GM19452 (cell line): ENCODE results near the gene GALNTL6.
"Not testable (repeated sequence)": the region's sequence is repeated elsewhere in the genome, so short reads cannot be mapped to it uniquely, and the experiment has no call there.

Experiments used
- ATAC-seq: cut with Tn5 transposase; IDR thresholded peaks from one replicate; pipeline ENCODE4 v1.9.1; 2021; ENCODE audit not compliant: unreplicated experiment

The GALNTL6 gene

DNA sequence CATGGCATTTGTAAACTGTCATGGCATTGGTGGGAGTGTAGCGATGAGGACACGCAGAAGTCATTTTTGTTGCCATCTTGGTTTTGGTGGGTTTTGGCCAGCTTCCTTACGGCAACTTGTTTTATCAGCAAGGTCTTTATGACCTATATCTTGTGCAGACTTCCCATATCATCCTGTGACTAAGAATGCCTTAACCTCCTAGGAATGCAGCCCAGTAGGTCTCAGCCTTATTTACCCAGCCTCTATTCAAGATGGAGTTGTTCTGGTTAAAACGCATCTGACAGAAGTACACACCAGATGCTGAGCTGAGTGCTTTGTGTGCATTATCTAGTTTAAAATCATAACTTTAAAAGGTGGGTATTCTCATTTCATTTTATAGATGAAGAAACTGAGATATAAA is 1086.7 kb downstream of the GALNTL6 start:
- ATAC-seq = no peak

DNA sequence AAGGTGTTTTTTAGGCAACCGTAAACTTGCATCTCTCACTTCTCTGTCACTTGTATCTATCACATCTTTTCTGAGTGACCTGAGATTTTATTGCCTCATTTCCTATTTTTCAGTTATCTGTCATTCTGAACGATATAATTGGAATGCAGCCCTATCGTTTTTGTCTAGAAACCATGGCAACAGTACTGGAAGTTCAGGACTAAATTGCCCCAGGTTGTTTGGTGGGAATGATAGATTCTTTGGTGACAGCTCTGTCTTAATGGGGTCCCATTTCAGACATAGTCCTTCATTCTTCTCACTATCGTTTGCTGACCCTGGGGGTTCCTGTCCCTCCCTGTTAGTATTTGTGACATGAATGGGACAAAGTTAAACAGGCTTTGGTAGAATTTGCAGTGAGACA is 1087.7 kb downstream of the GALNTL6 start:
- ATAC-seq = no peak

DNA sequence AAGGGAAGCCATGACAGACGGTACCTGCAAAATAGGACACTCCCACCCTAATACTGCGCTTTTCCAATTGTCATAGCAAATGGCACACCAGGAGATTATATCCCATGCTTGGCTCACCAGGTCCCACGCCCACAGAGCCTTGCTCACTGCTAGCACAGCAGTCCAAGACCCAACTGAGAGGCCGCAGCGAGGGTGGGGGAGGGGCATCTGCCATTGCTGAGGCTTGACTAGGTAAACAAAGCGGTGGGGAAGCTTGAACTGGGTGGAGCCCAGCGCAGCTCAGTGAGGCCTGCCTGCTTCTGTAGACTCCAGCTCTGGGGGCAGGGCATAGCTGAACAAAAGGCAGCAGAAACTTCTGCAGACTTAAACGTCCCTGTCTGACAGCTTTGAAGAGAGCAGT is 1099.3 kb downstream of the GALNTL6 start:
- ATAC-seq = not testable (repeated sequence)

DNA sequence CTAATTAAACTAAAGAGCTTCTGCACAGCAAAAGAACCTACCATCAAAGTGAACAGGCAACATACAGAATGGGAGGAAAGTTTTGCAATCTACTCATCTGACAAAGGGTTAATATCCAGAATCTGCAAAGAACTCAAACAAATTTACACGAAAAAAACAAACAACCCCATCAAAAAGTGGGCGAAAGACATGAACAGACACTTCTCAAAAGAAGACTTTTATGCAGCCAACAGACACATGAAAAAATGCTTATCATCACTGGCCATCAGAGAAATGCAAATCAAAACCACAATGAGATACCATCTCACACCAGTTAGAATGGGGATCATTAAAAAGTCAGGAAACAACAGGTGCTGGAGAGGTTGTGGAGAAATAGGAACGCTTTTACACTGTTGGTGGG is 1104.2 kb downstream of the GALNTL6 start:
- ATAC-seq = not testable (repeated sequence)

DNA sequence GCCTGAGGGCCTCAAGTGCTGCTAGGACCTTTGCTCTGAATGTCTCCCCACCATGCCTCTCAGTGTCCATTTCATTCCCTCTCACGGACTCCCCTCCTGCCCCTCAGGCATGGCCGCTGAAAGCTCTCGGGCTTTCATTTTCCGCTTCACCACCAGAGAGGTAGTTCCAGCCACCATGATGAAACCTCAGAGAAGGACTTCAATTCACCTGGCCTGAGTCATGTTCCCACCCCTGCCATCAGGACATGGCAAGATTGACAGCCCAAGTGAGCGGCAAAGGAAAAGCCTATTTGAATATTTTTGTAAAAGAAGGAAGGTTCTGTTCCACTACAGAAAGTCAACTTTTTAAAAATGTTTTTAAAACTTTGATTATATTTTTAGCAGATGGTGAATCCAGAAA is 1106.1 kb downstream of the GALNTL6 start:
- no peak for ATAC-seq

DNA sequence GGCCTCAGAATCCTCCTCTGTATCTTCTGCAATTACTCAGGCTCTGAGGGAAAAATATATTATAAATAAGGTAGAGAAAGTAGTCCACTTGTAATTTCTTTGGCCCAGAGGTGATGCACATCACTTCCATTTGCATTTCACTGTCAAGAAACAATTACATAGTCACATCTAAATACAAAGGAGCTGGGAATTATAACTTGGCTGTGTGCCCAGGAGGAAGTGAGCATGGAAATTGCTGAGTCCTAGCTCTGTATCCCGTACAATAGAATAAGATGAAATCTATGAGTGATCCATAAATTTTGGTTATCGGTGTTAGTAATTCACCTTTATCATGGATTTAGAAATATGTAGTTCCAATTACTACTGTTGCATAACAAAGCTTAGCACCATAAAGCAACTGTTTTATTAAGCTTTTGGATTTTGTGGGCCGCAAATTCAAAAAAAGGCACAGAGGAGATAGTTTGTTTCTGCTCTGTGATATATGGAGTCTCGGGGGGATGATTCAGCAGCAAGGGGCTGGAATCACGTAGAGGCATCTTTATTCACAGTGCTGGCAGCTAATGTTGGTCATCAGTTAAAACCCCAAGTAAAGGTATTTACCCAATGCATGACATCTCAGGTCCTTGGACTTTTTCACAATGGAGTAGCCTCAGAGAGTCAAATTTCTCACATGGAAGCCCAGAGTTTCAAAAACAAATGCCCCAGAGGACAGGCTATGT is 1114.1 kb downstream of the GALNTL6 start:
- no peak for ATAC-seq

DNA sequence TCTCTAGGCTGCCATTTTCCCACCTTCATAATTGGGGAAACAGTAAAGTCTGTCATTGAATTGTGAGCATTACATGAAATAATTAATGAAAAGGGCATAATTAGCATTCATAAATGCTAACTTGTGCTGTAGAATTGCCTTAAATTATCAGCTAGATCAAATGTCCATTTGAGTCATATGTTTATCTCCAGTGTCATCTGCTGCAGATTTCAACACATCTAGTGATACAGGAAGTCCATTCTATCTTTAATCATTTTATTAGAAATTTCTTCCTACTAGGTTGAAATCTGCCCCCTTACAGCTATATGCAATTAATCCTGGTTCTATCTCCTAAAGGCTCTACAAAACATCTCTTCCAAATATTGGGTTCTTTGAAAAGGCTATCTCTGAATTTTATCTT is 1115.1 kb downstream of the GALNTL6 start:
- ATAC-seq = no peak

DNA sequence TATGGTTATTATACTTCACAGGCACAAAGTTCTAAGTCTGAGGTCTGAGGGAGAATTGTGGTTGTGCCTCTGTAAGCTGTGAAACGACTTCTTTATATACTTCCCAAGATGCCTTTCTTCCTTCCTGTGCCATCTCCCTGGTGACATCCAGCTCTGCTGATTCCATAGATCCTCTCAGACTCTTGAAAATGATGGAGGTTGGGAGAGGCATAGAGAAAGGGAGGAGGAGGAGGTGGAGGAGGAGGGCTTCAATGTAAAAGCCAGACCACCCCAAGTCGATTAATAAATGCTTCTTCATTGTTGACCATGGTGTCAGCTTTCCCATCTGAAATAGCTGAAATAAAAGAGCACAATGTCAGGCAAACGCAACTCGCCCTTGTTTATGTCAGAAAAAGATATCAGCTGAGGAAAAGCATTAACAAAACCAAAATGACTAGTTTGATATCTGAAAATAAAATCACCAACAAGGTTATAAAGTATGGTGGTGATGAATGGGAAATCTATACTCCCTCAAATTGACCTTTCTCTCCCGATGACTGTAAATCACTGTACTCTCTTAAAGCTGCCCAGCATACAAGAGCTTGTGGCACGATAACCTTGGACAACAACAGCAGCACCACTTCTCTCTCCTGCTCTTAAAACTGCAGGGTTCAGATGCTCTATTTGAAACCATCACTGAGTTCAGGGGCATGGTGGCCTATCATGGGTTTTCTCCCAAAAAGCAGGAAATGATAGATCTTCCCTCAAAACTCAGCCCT is 1125.0 kb downstream of the GALNTL6 start:
- no peak for ATAC-seq

DNA sequence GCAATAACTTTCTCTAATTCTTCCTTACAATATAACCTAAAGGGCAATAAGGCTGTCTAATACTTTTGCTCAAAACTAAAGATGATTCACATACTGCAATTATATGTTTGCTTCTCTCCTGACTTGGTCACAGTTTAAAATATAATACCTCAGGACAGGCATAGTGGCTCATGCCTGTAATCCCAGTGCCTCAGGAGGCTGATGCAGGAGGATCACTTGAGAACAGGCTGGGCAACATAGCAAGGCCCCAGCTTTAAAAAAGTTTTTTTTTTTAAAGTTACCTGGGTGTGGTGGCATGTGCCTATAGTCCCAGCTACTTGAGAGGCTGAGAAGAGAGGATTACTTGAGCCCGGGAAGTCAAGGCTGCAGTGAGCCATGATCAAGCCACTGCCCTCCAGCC is 1125.7 kb downstream of the GALNTL6 start:
- ATAC-seq = no peak

DNA sequence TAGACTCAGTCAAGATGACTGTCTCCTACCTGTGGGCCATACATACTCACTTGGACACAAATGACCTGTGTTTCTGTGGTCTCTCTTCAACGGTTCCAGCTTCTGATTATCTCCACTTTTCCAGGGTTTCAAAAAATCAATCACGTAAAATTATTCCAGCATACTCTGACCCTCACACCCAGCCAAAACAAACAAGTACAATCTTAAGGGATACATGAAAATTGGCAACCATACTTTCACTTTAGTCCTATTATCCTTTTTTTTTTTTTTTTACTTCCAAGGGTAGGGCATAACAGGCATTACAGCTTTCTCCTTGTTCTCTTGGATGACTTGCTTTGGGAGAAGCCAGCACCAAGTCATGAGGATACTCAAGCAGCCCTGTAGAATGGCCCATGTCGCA is 1129.6 kb downstream of the GALNTL6 start:
- ATAC-seq = no peak

DNA sequence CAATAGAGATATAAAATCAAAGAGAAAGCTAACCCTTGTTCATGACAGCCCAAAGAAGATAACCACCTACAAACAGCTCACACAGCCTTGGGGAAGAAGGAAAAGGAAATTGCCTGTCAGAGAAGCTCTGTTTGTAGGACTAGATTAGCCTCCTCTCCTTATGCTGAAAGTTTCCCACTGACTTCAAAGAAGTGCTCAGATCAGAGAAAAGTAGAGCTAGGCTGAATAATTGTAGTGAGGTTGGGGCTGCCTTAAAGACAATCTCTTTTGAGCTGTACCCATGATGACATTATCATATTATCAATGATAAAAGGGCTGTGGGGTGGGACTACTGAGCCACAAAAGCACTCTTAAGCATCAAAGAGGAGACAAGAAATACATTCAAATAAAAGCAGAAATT is 1132.4 kb downstream of the GALNTL6 start:
- no peak for ATAC-seq

DNA sequence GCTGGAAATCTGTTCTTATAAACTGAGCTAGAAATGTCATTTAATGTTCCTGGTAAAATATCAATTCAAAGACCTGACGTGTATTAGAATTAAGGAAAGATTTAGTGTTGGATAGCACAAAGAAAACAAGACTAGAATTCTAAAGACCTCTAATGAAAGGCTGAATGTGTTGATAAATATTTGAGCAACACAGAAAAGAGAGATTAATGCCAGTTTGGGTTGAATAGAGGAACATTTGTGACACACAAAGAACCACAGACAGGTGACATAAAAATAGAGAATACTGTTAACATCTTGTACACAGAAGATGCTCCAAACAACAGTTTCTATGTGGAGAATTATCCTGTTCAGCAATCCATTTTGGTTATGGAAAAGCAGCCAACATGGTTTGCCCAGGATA is 1133.3 kb downstream of the GALNTL6 start:
- no peak for ATAC-seq

DNA sequence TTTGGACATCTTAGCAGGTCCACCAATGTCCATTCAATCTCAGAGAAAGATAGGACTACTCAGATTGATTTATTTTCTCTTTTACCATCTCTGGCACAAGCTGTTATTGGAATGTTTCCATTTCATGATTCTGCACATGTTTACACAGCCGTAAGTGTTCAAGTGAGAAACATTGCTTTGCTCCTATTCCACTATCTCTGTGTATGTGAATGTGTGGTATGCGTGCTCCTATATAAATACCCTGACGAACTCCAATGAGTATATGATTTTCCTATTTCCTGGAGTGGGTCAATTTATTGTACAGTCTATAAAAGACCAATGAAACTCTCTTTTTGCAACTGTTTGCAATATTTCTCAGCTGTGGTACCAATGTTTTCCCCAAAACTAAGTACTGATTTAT is 1134.4 kb downstream of the GALNTL6 start:
- ATAC-seq = no peak

DNA sequence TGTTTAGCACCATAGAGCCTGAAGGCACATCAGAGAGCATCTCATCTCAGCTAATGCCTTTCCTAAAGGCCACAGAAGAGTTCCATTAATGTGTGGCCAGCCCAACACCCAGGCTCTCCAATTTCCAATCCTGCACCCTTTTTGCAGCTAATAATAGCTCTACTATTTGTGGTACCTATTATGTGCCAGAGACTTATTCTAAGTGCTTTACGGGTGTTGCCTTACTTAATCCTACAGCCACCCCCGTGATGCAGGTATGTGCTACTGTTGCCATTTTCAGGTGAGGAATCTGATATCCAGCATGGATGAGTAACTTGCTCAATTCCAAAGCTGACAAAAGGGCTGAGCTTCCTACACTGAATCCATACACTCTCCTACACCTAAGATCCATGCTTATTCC is 1137.8 kb downstream of the GALNTL6 start:
- ATAC-seq = no peak

DNA sequence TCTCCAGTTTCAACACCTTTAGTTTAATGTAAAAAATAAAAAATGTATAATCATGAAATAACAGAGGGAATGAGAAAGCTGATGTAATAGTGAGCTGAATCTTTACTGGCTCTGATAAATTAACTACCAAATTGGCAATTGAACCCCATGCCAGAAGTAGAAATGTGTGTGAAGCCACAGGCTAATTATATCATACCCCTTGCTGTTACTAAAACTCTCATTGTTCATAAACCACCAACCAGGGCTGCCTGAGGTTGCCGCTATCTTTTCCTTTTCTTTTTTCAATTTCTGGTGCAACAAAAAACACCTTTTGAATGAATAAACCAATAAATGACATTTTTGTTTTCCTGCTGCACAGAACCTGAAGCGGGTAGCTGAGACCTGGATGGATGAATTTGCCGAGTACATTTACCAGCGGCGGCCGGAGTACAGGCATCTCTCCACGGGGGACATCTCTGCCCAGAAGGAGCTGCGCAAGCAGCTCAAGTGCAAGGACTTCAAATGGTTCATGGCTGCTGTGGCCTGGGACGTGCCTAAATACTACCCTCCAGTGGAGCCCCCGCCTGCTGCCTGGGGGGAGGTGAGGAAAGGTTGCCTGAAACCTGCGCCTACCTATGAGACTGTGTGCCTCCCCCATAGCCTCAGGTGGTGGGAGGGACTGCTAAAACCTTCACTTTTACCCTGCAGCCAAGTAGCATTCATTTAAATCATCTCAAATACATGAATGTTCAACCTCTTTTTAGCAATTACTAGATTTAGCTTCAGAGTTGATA is 1138.7 kb downstream of the GALNTL6 start:
- no peak for ATAC-seq

DNA sequence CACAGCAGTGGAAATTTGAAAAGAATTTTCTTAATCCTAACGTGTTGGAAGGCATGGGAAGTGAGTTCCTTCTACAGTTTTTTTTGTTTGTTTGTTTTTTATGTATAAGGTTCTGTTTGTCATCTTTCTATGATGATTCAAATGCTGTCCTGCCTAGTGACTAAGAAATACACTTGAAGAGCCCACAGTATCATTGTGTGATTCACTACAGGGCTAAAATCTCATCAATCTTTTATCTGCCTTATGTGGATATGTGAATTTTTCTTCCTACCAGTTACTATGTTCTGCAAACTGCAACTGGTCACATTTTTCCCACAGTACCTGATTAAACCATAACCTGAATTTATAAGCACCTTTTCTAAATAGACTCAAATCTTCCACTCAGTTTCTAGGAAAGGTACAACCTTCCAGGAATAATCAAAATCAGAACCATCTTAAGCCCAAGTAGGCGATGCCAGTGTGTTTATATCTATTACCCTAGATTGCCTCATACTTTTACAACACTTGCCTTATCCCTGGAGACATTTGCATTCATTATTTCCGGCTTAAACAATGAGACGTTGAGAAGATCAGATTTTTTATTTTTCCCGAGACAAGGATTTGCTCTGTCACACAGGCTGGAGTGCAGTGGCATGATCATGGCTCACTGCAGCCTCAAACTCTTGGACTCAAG is 1140.8 kb downstream of the GALNTL6 start:
- ATAC-seq = no peak

DNA sequence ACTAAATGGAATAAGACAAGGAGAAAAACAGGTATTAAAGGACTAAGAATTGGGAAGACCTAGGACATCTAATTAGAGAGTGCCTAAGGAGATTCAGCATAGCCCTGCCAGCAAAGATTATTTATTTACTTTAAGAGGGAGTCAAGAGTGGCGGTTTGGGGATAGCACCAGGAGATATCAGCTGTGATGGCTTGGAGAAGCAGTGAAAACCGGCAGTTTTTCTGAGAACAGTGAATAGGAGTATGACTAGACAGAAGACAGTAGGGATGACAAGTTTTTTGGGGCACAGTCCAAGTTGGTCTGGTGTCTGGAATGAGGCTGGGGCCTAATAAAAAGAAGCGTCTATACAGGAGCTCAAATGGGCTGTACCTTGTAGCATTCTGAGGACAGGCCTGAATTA is 1143.1 kb downstream of the GALNTL6 start:
- ATAC-seq = not testable (repeated sequence)

DNA sequence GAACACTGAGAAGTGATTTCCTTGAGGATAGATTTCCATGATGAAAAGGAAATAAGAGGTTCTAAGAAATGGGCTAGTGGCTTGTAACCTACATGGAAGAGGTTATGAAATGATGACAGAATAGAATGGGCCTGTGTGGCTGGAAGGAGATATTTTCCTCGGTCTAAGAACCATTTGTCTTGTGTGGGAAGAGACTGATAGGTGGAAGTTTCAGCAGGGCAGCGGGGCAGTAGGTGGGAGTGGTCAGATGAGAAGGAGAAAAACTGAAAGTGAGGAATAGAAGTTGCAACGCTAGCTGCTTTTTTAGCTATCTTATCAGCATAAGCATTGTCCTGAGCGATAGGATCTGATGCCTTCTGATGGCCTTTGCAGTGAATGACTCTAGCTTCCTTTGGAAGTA is 1144.0 kb downstream of the GALNTL6 start:
- no peak for ATAC-seq

DNA sequence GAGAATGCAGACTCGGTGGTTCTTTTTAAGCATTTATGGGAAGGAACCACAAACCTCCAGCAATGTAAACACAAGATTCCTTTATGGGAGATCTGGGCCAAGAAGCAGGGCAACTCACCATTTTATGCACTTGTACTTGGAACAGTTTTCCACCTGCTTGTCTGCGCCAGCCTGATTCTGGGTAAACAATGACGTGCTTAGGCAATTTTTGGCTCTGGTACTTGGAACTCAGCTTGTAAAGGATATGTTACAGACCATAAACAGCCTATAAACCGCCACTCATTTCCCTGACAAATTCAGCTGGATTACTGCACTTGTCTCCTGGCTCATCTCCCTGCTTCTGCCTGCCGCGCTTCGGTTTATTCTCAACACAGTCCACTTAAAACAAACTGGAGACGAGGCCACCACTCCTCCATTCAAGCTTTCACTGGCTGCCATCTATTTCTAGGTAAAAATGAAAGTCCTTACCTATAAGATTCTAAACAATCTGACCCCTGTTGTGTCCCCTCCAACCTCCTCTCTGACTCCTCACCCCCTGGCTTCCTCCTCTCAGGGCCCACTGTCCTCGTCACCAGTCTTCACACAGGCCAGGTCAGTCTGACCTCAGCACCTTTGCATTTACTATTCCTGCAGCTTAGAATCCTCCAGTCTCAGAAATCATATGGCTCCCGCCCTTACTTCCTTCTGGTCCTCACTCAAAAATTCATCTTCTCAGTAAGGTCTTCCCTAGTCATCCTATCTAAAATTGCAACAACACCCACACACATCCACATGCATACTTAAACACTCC is 1149.6 kb downstream of the GALNTL6 start:
- no peak for ATAC-seq

DNA sequence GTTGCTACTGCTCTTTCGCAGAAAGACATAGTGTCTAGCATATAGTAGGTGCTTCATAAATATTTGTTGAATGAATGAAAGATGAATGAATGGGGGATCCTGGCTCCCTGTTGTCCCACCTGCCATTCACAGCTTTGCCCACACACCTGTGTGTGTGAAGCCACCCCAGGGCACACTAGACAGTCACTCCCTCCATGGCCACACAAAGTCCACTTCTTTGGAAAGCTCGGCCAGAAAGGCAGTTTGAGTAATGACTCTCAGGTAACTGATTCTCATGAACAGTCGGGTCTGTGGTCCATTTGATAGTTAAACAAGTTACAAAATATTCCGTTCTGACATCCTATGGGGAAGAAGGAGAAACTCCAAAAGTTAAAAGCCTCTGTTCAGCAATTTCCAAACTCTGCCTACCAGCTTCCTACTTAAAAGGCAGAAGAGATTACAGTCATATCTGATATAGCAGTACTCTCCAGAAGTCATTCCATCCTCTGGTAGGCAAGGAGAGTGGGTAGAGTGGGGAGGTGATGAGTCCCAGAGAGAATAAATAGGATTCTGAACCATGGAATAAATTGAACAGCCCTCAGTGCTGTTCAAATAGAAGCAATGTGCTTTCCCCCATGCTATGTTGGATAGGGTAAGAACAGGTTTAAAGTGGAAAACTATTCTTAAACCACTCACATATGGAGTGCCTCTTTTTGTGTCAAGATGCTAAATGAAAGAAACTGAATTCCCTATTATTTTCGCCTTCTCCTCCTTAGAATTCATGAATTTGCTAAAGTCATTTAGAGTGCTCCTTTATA is 1150.5 kb downstream of the GALNTL6 start:
- ATAC-seq = no peak
